ENCODE measurements around the gene GLIS2. TPM values are rescaled to one million over a fixed set of nuclear protein-coding genes. Genes with fewer than 3 reads are reported as not detected.

GLIS2 gene
- total and polyA plus RNA-seq, 10 of the 15 experiments (the other 5 are each of a cell fraction or from before 2014, with no cell fraction given): 0.03 to 0.64 (median 0.18) TPM; not detected in 4

DNA sequence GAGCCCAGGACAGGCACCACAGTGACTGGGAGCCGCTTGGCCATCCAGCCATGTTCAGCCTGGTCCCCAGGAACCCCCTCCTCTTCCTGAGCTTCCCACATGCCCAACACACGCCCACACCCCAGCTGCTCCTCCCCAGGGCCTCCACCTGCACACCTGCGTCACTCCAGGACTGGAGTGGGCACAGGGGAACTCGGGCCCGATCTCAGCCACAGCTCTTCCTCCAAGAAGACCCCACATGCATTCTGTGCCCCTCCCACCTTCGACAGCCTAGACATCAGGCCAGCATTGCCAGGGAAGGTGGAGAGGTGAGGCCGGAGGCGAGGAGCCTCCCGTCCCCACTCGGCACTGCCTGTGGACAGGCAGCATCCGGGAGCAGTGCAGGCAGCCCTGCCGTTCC, 49.7 kb downstream of the GLIS2 start:
- intact Hi-C loops (cut with micrococcal nuclease; ENCODE audit: unreplicated experiment) (no loop called here), in situ Hi-C loops (cut with MboI) (no loop called here)
- ChIA-PET RAD21 (ENCODE audit: unreplicated experiment) (interaction anchor here (1.1 kb wide), 1 partner anchor 37 kb away, joined by 4 read pairs; no protein-coding TSS in a partner anchor), POLR2A (interaction anchor here (0.7 kb wide), 1 partner anchor 1478 kb away, joined by 6 read pairs; no protein-coding TSS in a partner anchor), SMC1A (ENCODE audit: uncharacterized antibody, unreplicated experiment) (no interaction called here), CTCF (interaction anchor here (1.0 kb wide), 1 partner anchor 37 kb away, joined by 4 read pairs; no protein-coding TSS in a partner anchor)
- TF ChIP-seq IRF5 (IDR thresholded peaks at IDR 0.05; ENCODE audit: borderline replicate concordance): no peak
- TF ChIP-seq POLR2AphosphoS5 (IDR thresholded peaks at IDR 0.05; ENCODE audit: low read length): no peak
- no peak for TF ChIP-seq HSF1 (IDR thresholded peaks at IDR 0.05; ENCODE audit: low read depth, low read length)
- no peak for TF ChIP-seq SMC3 (IDR thresholded peaks at IDR 0.05; ENCODE audit: borderline replicate concordance, low read length)
- no peak for TF ChIP-seq RELA (IDR thresholded peaks at IDR 0.05; ENCODE audit: borderline replicate concordance, partially characterized antibody)
- no peak for TF ChIP-seq TAF1 (IDR thresholded peaks at IDR 0.05; ENCODE audit: borderline replicate concordance, low read depth, low read length)
- no peak for TF ChIP-seq POLR2AphosphoS2 (IDR thresholded peaks at IDR 0.05; ENCODE audit: low read depth, low read length)
- TF ChIP-seq USF1 (IDR thresholded peaks at IDR 0.05; ENCODE audit: borderline replicate concordance, extremely low read length, insufficient read depth, low read depth, low read length): no peak
- TF ChIP-seq E2F8 (IDR thresholded peaks at IDR 0.05; ENCODE audit: low read depth, partially characterized antibody): no peak
- no peak for TF ChIP-seq ETV6 (conservative IDR thresholded peaks at IDR 0.05 in 1 of 2, IDR thresholded peaks at IDR 0.05 in 1 of 2; ENCODE audit: borderline replicate concordance in 1 of 2, low read depth in 1 of 2)
- no peak for TF ChIP-seq RBBP5 (conservative IDR thresholded peaks at IDR 0.05)
- no peak for TF ChIP-seq BMI1 (IDR thresholded peaks at IDR 0.05; ENCODE audit: borderline replicate concordance)
- TF ChIP-seq CBX3 (IDR thresholded peaks at IDR 0.05; ENCODE audit: borderline replicate concordance, low read depth): no peak
- TF ChIP-seq CHD4 (IDR thresholded peaks at IDR 0.05): no peak
- DNase-seq (ENCODE audit: low read depth, low spot score): no peak
- no peaks in the 10 kb centered on the region for H3K79me2 ChIP-seq (ENCODE audit: control insufficient read depth, insufficient read depth, low read length)
- no peak overlapping the region for H2AFZ ChIP-seq (ENCODE audit: control insufficient read depth, low read depth, low read length)
- H3K27ac ChIP-seq (ENCODE audit: control insufficient read depth, insufficient read depth): no peak overlapping the region
- no peak overlapping the region for H3K9ac ChIP-seq (ENCODE audit: control insufficient read depth, insufficient read depth, low read length)
- no peak for FAIRE-seq
- H3K4me2 ChIP-seq (ENCODE audit: control insufficient read depth, insufficient read depth): no peak overlapping the region
- no peaks in the 10 kb centered on the region for H4K20me1 ChIP-seq (ENCODE audit: control insufficient read depth, insufficient read depth)
- peaks cover 7% of the 10 kb centered on the region for H3K4me1 ChIP-seq (ENCODE audit: control insufficient read depth, insufficient read depth, low read length)
- H3K4me3 ChIP-seq: no peak overlapping the region
- ATAC-seq: no peak
- no TSS peak for BruUV-seq (replicated peaks)
- no peaks in the 10 kb centered on the region for H3K9me3 ChIP-seq (replicated peaks; ENCODE audit: control insufficient read depth, insufficient read depth, low read length)
- peaks cover 0 to 30% of the 10 kb centered on the region in 2 experiments; a peak in 2 of 4 replicates for H3K36me3 ChIP-seq (ENCODE audit: control insufficient read depth in 2 of 2, insufficient read depth in 2 of 2, low read length in 1 of 2)
- no peaks in the 10 kb centered on the region for H3K27me3 ChIP-seq (replicated peaks in 1 of 2; ENCODE audit: control insufficient read depth in 2 of 2, insufficient read depth in 2 of 2, low read length in 1 of 2)
- WGBS (ENCODE audit: insufficient coverage, insufficient replicate concordance, low lambda C conversion rate, missing lambda C conversion rate): 58% methylated on average over 12 of the region's 12 CpGs
